Hepatocyte (in vitro differentiated cells): ENCODE measurements around the gene MIS12.

ENCODE experiments used
- EZH2 ChIP-seq: fragments of 200-600 bp; sonication (generic); IDR thresholded peaks from 2 replicates; pipeline ENCODE4 v1.6.1; 2016; ENCODE audit warnings: antibody characterized with exemption, mild to moderate bottlenecking, borderline replicate concordance
- EZH2phosphoT487 ChIP-seq: fragments of 200-600 bp; sonication (generic); IDR thresholded peaks from one replicate; pipeline ENCODE4 v1.6.1; 2018; ENCODE audit warnings: antibody characterized with exemption, mild to moderate bottlenecking, low read depth, moderate library complexity; ENCODE audit not compliant: unreplicated experiment, severe bottlenecking
- TF ChIP-seq, protein P1 (sequence below): fragments of 200-600 bp; sonication (generic); IDR thresholded peaks from 2 replicates; pipeline ENCODE4 v1.5.1; 2016; ENCODE audit warnings: antibody characterized with exemption, mild to moderate bottlenecking; ENCODE audit not compliant: poor library complexity

DNA sequence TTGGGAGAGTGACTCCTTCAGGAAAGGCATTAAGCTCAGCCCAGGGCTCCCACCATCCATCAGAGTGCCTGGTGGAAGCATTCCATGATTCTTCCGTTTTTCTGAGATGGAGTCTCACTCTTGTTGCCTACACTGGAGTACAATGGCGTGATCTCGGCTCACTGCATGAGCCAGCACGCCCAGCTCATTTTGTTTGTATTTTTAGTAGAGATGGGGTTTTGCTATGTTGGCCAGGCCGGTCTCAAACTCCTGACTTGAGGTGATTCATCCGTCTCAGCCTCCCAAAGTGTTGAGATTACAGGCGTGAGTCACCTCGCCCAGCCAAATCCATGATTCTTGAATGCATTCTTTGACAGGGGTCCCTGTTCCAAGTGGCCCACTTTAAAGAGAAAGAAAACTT, 23.1 kb downstream of the MIS12 start:
- TF ChIP-seq, protein P1, sequence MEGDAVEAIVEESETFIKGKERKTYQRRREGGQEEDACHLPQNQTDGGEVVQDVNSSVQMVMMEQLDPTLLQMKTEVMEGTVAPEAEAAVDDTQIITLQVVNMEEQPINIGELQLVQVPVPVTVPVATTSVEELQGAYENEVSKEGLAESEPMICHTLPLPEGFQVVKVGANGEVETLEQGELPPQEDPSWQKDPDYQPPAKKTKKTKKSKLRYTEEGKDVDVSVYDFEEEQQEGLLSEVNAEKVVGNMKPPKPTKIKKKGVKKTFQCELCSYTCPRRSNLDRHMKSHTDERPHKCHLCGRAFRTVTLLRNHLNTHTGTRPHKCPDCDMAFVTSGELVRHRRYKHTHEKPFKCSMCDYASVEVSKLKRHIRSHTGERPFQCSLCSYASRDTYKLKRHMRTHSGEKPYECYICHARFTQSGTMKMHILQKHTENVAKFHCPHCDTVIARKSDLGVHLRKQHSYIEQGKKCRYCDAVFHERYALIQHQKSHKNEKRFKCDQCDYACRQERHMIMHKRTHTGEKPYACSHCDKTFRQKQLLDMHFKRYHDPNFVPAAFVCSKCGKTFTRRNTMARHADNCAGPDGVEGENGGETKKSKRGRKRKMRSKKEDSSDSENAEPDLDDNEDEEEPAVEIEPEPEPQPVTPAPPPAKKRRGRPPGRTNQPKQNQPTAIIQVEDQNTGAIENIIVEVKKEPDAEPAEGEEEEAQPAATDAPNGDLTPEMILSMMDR: no peak
- TF ChIP-seq EZH2phosphoT487 (no peak), EZH2 (no peak)
